ENCODE data around the gene ENO2.

Gene ENO2

DNA sequence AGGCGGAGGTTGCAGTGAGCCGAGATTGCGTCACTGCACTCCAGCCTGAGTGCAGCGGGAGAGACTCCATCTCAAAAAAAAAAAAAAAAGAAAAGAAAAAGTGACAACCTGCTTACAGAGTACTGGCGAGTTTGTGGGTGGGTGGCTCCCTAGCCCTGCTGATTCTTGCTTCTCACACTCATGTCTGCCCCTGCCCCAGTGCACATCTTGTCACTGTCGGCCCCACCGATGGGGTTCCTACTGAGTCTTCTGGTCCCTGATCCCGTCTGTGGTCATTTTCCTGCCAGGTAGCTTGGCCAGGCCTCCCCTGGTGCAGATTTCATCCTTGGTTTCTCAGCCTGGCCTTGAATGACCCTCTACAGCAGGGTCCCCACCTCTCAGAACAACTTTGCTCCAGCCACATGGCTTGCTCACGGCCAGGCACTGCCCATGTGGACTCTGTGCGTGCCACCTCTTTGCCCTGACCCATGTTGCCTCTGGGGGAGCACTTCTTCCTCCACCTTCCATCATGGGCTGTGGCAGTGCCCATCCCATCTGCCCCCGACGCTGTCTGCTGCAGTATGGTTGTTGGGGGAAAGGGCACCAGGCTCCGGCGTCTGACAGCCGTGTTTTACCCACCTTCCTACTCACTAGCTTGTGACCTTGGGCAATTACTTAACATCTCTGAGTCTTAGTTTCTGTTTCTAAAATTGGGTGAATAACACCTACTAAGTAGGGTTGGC lies 34.7 kb downstream of the ENO2 start:
- no peak for DNase-seq (ENCODE audit: low read depth)
- in situ Hi-C loops (cut with HindIII; ENCODE audit: low sequenced_read_pairs), result no loop called here
- TF ChIP-seq, protein P1, sequence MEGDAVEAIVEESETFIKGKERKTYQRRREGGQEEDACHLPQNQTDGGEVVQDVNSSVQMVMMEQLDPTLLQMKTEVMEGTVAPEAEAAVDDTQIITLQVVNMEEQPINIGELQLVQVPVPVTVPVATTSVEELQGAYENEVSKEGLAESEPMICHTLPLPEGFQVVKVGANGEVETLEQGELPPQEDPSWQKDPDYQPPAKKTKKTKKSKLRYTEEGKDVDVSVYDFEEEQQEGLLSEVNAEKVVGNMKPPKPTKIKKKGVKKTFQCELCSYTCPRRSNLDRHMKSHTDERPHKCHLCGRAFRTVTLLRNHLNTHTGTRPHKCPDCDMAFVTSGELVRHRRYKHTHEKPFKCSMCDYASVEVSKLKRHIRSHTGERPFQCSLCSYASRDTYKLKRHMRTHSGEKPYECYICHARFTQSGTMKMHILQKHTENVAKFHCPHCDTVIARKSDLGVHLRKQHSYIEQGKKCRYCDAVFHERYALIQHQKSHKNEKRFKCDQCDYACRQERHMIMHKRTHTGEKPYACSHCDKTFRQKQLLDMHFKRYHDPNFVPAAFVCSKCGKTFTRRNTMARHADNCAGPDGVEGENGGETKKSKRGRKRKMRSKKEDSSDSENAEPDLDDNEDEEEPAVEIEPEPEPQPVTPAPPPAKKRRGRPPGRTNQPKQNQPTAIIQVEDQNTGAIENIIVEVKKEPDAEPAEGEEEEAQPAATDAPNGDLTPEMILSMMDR (IDR thresholded peaks at IDR 0.05; ENCODE audit: low read depth, low read length, missing control alignments), result no peak
- no peak overlapping the region for H3K4me3 ChIP-seq (ENCODE audit: low read depth, low read length)

DNA sequence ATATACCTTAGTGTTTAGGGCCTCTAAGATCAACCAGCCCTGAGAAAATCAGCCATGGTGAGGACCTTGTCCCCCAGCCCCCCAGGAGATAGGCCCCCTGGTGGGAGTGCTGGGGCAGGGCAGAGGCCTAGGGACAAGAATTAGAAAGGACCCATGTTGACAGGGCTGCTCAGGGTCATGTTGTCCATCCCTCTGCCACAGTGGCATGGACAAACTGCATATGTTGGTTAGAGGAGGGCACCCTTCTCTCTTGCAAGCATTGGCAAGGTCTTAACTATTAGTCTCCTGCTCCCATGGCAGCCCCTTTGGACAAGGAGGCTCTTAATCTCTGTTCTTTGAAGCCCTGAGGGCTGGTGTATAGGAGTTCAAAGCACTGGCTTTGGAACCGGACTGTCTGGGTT lies 36.0 kb downstream of the ENO2 start:
- TF ChIP-seq, protein P1 (IDR thresholded peaks at IDR 0.05; ENCODE audit: low read depth, low read length, missing control alignments), result peak; percentile 2
- in situ Hi-C loops (cut with HindIII; ENCODE audit: low sequenced_read_pairs), result no loop called here
- H3K4me3 ChIP-seq (ENCODE audit: low read depth, low read length), result no peak overlapping the region
- no peak for DNase-seq (ENCODE audit: low read depth)

DNA sequence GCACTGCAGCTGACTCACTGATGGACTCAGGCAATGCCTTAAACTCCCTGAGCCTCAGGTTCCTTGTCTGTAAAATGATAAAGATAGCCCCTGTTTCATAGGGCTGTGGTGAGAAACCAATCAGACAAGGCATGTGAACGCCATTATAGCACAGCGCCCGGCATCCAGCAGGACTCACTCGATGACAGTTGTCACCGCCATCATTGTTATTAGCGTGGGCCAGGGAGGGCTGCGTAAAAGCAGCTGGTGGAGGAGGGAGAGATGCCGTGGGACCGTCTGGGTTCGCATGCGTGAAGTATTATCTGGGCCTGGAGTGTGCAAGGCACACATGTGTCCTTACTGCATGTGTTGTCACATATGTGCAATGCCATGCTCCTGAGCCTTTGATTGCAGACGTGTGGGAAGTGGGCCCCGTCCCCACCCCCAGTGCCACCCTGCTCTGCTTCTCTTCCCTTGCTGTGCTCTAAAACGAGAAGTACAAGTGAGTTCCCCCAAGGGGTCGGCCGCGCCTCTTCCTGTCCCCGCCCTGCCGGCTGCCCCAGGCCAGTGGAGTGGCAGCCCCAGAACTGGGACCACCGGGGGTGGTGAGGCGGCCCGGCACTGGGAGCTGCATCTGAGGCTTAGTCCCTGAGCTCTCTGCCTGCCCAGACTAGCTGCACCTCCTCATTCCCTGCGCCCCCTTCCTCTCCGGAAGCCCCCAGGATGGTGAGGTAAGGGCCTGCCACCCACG lies 36.6 kb downstream of the ENO2 start, which contains the start of gene PTPN6:
Gene PTPN6 (plus strand): TSS at position 546 of the 730 bp plus-strand sequence. CDS start 157 bp downstream, at position 703.
- TF ChIP-seq, protein P1 (IDR thresholded peaks at IDR 0.05; ENCODE audit: low read depth, low read length, missing control alignments), result no peak
- no peak within 1 kb of the TSS for H3K4me3 ChIP-seq (ENCODE audit: low read depth, low read length)
- in situ Hi-C loops (cut with HindIII; ENCODE audit: low sequenced_read_pairs), result no loop called here
- no peak for DNase-seq (ENCODE audit: low read depth)

DNA sequence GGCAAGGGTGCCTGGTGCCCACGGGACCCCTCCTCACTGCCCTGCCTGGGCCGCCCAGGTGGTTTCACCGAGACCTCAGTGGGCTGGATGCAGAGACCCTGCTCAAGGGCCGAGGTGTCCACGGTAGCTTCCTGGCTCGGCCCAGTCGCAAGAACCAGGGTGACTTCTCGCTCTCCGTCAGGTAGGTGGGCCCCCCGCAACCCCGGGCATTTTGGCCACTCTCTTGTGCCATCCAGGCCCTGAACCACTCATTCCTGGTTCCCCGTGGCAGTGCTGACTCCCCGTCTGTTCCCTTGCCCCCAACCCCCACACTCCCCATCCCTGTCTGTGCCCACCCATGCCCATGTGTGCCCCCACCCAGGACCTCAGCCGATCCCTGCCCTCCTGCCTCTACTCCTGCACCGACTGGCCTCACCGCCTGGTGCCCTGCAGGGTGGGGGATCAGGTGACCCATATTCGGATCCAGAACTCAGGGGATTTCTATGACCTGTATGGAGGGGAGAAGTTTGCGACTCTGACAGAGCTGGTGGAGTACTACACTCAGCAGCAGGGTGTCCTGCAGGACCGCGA lies 37.3 kb downstream of the ENO2 start:
- in situ Hi-C loops (cut with HindIII; ENCODE audit: low sequenced_read_pairs), result no loop called here
- TF ChIP-seq, protein P1 (IDR thresholded peaks at IDR 0.05; ENCODE audit: low read depth, low read length, missing control alignments), result no peak
- no peak overlapping the region for H3K4me3 ChIP-seq (ENCODE audit: low read depth, low read length)
- DNase-seq (ENCODE audit: low read depth), result no peak

DNA sequence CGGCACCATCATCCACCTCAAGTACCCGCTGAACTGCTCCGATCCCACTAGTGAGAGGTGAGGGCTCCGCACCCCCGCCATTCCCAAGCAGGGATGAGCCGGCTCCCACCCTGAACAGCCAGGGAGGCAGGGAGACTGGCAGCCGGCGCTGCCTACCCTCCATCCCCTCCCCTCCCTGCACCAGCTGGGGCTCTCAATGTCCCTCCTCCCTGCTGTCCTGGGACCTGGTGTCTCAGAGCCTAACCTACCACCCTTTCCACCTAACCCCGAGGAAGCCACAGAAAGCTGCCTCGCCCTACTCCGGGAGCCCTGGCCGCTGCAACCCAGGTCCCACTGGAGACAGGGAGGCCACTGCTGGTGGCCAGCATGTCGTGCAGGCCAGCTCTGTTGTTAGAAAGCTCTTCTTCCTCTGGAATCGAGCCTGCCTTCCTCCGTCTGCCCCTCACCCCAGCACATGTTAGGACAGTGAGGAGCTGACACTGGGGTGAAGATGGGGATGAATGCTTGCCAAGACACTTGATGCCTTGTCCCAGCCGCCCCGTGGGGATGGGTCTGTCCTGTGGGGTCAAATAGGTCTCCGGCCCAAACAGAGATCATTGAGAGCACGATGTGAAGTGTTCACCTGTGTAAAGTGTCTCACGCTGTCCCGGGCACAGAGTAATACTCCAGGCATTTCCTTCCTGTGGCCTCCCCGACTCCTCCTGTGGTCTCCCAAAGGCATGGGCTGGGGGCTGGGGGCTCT lies 37.9 kb downstream of the ENO2 start:
- no peak for DNase-seq (ENCODE audit: low read depth)
- in situ Hi-C loops (cut with HindIII; ENCODE audit: low sequenced_read_pairs), result no loop called here
- TF ChIP-seq, protein P1 (IDR thresholded peaks at IDR 0.05; ENCODE audit: low read depth, low read length, missing control alignments), result no peak
- H3K4me3 ChIP-seq (ENCODE audit: low read depth, low read length), result no peak overlapping the region

DNA sequence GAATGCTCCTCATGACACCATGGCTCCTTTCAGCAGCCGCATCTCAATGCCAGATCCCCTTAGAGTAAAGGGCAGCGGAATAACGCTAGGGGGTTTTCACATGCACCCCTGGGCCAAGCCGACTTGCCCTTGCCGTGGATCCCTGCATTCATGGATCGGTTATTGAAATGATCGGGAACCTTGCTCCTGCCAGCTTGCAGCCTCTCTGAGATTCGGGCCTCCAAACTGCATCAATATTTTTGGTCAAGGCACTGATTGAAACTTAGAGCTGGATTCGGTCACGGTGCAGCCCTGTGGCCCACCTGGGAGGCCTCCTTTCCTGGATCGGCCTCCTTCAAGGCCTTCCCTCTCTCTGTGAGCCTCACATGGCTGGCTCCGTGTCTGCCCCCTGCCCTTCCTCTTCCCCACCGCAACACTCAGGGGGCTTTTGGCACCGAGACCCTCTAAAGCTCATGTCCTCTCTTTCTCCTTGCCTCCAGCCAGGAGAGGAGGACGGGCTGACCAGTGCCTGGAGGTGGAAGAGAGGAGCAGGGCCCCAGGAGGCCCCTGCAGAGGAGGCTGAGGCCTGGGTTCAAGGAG lies 38.6 kb downstream of the ENO2 start:
- TF ChIP-seq, protein P1 (IDR thresholded peaks at IDR 0.05; ENCODE audit: low read depth, low read length, missing control alignments), result no peak
- DNase-seq (ENCODE audit: low read depth), result no peak
- H3K4me3 ChIP-seq (ENCODE audit: low read depth, low read length), result no peak overlapping the region
- in situ Hi-C loops (cut with HindIII; ENCODE audit: low sequenced_read_pairs), result no loop called here

All from astrocyte of the cerebellum (primary cell).